Muscle of back (tissue), 11 donors: Measurements from ENCODE around the gene F9. TPM values are rescaled to one million over a fixed set of nuclear protein-coding genes. Genes with fewer than 3 reads are reported as not detected.

Experiments
- DNase-seq, 3 donors: peaks; one replicate each; pipeline versions ENCODE4 v3.0.0 to v3.0.0-alpha.2; 2013
- polyA plus RNA-seq, 10 donors: library from polyadenylated mRNA; unstranded; fragments of 120-200 nt; gene quantifications; one replicate each; pipeline ENCODE4 v1.2.1, GENCODE V29; 2013; ENCODE audit not compliant: insufficient read length in 10 of 10

F9 gene
- polyA plus RNA-seq, 10 donors, result not detected

DNA sequence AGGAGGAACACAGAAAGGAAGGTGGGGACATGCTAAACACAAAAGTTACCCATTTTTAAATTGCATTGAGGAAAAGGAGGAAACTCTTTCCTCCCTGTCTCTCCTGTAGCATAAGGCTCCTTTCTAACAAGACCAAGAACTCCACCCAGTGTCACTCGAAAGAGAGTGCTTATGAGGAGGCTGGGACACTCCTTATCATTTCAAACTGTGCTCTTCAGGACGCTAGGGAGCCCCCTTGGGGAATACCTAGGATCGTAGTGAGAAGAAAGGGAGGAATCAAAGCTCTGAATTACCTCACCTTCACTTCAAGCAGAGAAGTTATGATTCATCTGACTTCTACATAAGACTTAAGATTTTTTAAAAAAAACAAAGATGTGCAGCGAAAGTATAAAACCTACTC, 65.5 kb downstream of the F9 start:
- DNase-seq, result no peak

DNA sequence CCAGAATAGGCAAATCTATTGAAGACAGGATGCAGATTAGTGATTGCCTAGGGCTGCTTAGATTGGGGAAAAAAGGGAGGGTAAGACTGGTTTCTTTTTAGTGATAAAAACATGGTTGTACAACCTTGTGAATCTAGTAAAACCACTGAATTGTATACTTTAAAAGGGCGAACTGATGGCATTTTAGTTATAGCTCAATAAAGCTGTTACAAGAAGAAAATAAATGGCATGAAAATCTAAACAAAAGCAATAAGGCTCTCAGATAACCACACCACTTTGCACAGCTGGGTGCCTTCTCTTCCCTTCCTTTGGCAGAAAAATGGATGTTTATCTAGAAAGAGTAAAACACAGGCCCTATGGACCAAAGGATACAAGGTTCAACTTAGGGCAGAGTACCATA, 69.6 kb downstream of the F9 start:
- no peak for DNase-seq

Other genes starting within 250 kb of the F9 start
- gene MCF2, start 177.4 kb downstream of the F9 start, polyA plus RNA-seq, result under 1 TPM in 9 of 10 donors, not detected in 1; 0.16 to 0.58 (median 0.26) TPM